ENCODE results near the gene RPL10. TPM values are rescaled to one million over a fixed set of nuclear protein-coding genes. Genes with fewer than 3 reads are reported as not detected.

The RPL10 gene
- total RNA-seq = 1,085 TPM

GRCh38 chrX:154397888-154398667, at the start of gene RPL10:
TSS of gene RPL10 (plus strand) at chrX:154398377. CDS start at chrX:154398520, 143 bp downstream.
- peak; percentile 77 for ATAC-seq
- peak; percentile 94 for DNase-seq (ENCODE audit: low spot score)

- no peak for DNase-seq (ENCODE audit: low spot score)
- no peak for ATAC-seq
These were observed 49.4 kb upstream of the RPL10 start for GRCh38 chrX:154348646-154349358.

DNA sequence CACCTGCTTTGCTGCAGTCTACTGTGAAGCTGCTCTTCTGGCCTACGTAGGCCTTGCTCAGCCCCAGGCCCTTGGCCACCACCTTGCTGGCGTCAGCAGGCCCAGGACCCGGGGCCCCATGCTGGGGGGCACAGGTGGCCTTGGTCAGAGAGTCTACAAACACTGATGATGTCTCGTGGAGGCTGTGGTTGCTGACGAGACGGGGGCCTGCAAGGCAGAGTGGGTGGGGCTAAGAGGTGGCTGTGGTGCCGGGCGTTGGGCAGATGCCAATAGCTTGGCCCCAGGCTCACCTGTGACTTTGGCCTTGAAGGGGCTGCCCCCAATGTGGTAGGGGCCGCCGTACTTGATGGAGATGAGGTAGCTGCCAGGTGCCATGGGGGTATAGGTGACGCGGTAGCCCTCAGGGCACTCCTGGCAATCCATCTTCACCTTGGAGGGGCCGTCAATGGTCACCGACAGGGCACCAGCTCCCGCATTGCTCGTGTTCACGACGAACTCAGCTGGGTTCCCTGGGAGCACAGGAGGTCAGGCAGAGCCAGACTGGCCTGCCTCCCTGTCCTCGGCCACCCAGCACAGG, 48.7 kb upstream of the RPL10 start:
- DNase-seq (ENCODE audit: low spot score) (no peak), ATAC-seq (no peak)

GRCh38 chrX:154349979-154350378, 48.2 kb upstream of the RPL10 start:
- DNase-seq (ENCODE audit: low spot score) (no peak), ATAC-seq (no peak)

GRCh38 chrX:154350429-154351182, 47.6 kb upstream of the RPL10 start:
- DNase-seq (ENCODE audit: low spot score) (no peak), ATAC-seq (peak; percentile 33)

DNA sequence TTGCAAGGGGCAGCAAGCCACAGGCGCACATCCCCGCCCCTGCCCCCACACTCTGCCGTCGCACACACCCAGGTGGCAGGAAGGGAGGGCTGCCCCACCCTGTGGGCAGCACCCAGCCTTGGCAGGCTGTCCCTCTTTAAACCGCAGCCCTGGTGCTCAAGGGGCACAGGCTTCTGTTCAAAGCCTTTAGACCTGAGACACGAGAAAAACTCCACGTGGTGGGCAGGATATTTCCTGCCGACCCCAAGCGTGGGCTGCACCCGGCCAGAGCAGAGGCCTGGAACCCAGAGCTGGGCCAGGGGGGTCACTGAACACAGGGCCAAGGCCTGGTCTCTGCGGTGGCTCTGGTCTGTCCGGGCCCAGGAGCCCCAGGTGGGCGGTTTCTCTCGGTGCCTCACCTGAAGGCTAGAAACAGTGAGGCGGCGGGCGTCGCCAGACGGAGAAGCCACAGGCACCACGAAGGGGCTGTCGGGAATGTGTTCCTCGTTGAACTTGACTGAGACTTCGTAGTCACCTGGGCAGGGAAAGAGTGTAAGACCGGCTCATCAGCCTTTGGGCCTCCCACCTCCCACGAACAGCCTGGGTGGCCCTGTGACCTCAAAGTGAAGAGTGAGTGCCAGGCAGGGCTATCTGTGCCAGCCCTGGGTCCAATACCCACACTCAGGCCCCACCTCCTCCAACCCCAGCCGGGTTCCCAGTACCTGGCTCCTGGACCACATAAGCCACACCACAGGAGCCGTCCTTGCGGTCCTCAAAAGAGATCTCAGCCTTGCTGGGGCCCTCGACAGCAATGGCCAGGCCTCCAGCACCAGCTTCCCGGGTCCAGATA, 46.8 kb upstream of the RPL10 start:
- no peak for DNase-seq (ENCODE audit: low spot score)
- peak; percentile 35 for ATAC-seq

DNA sequence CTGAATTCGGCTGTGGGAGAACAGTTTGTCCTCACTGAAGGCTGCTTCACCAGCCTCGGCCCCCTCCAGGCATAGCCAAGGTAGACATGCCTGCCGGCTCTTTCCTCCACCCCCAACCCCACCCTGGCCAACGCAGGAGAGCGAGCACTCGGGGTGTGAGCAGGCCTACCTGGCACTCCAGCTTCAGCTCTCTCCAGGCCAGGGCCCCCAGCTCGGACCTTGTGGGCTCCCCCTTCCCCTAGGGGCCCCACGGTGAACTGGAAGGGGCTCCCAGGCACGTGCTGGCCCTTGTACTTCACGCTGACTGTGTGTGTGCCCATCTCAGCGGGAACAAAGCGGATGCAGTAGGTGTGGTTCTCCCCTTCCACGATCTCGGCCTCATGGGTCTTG, 46.2 kb upstream of the RPL10 start:
- no peak for DNase-seq (ENCODE audit: low spot score)
- no peak for ATAC-seq

DNA sequence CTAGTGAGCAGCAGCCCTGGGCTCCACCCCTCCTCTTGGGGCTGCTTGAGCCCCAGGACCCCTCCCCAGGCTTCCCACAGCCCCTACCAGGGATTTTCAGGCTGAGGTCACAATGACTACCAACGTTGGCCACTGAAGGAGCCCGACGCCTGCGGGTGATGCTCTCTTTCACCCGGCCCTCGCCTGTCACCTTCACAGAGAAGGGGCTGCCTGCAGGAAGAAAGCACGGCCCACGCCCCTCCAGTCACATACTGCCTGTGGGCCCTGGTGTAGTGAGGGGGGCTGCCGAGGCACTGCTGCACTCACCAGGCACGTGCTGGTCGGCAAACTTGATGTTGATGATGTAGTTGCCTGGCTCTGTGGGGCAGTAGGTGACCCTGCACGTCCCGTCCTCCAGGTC, 45.7 kb upstream of the RPL10 start:
- ATAC-seq (no peak), DNase-seq (ENCODE audit: low spot score) (no peak)

DNA sequence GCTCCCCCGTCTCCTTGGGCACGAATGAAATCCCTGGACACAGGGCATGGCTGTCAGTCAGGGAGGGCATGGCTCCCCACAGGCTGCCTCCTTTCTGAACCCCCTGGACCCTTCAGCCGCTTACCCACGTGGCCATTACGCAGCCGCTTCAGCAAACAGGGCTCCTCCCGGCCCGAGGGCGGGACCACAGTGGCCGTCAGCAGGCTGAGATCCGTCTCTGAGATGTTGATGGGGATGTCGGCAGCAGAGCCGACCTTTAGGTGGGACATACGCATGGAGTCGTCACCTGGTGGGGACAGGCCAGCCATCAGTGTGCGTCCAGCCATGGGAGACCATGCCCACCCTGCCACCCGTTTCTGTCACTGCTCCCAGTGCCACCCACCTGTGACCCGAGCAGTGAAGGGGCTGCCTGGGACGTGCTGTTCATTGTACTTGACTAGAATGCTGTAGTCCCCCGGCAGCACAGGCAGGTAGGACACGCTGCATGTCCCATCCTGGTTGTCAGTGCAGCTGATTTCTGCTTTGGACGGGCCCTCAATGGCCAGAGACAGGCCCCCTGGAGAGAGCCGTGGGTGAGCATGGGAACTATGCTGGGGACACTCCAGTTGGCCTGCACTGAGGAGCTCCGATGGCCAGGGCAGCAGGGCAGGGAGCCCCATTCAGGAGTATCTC, 44.9 kb upstream of the RPL10 start:
- DNase-seq (ENCODE audit: low spot score) = no peak
- ATAC-seq = no peak

DNA sequence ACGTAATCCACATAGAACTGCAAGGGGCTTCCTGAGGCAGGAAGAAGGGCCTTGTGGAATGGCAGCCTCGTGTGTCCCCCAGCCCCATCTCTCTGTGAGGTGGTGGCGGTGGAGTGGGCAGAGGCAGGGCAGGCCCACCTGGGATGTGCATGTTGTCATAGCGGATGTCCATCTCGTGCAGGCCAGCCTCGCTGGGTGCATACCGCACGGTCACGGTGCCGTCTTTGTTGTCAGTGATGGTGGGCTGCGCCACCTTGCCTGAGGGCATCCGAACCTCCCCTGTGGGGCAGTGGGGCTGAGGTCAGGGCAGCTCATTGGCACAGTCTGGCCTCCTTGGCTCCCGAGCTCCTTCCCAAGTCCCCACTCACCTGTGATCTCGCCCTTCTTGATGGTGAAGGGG, 44.2 kb upstream of the RPL10 start:
- DNase-seq (ENCODE audit: low spot score) = no peak
- no peak for ATAC-seq

DNA sequence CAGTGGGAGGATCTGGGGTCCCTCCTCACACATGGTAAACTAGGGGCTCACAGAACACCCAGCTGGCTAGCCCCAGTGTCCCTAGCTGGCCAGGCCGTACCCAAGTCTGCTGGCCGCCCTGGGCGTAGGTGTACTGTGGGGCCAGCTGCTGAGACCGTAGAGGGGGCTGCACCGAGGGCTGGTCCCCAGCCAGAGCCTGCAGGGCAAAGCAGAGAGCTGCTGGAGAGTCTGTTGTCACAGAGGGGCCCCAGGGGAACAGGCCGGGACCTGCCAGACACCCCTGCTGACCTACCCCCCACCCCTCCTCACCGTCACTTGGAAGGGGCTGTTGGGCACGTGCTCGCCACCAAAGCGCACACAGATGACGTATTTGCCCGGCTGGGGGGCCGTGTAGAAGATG, 43.7 kb upstream of the RPL10 start:
- DNase-seq (ENCODE audit: low spot score) = no peak
- no peak for ATAC-seq

DNA sequence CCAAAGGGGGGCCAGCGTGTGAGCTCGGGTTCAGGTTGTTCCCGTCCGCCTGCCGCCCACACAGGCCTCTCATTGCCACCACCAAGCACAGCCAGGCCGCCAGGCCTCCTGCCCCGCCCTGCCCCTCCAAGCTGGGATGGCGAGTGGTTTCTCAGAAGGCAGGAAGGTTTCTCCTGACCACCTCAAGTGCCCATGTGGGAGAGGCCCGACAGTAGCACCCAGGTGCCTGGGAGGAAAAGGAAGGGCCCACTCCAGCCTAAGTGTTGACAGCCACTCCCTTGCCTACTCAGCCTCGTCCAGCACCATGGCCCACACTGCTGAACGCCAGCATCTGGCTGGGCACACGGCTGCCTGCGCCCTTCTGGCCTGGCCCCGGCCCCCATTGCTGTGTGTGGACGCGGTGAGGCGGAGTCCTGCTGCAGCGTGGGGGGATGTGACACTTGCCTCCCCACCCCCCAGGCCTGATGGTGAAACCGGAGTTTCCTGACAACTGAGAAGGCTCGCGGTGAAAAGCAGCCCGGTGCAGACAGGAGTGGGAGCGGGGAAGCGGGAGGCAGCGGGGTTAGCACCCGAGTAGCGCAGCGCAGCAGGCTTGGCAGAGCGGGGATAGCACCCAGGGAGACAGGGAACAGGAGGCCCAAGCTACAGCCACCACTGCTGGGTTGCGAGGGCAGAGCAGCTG, 42.9 kb upstream of the RPL10 start:
- ATAC-seq (no peak), DNase-seq (ENCODE audit: low spot score) (no peak)

DNA sequence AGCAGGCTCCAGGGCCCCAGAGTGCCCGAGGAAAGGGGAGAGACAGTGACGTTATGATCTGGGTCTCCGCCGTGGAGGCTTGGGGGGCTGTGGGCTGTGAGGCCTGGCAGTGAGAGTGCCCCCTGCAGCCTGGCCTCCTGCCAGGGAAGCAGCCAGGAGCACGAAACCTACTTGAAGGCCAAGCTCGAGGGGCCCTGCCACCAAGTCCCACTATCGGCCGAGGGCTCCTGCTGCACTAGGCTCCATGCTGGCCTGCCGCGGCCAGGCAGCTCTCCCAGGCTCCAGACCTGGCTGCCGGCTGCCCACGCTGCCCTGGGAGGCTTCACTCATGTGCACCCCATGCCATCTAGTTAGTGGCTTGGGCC, 42.4 kb upstream of the RPL10 start:
- DNase-seq (ENCODE audit: low spot score) = no peak
- no peak for ATAC-seq

DNA sequence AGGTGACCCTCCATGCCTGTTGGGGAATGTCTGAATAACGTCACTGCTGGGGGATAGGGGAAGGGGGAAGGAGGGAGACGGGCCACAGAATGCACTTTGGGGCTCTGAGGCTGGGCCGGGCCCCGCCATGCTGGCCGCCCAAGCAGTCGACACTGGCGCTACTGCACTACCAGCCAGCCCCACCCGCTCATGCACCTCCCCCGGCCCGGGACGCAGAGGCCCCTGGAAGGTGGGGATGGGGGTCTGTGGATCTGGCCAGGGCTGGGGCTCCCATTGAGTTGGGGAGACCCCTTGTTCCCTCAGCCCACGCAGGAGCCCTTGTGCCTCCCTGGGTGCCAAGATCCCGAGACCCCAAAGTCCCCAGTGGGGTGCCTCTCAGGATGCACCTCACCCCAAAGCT, 41.6 kb upstream of the RPL10 start:
- DNase-seq (ENCODE audit: low spot score) (no peak), ATAC-seq (no peak)

DNA sequence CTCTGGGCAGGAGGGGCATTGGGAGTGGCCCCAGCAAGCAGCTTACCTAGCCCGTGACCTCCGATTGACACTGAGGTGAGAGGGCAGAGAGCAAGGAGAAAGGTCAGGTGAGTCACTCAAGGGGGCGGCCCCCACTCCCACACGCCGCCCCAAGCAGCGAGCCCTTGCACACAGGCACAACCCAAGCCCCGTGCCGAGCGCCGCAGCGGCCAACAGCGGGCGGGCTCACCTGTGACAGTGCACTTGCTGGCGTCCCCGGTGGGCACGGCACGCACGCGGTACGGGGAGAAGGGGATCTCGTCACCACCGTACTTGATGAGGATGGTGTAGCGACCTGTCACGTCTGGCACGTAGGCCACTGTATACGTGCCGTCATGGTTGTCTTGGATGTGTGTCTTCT, 41.0 kb upstream of the RPL10 start:
- DNase-seq (ENCODE audit: low spot score) (no peak), ATAC-seq (no peak)

GRCh38 chrX:154358011-154358410, 40.2 kb upstream of the RPL10 start:
- ATAC-seq = no peak
- no peak for DNase-seq (ENCODE audit: low spot score)

DNA sequence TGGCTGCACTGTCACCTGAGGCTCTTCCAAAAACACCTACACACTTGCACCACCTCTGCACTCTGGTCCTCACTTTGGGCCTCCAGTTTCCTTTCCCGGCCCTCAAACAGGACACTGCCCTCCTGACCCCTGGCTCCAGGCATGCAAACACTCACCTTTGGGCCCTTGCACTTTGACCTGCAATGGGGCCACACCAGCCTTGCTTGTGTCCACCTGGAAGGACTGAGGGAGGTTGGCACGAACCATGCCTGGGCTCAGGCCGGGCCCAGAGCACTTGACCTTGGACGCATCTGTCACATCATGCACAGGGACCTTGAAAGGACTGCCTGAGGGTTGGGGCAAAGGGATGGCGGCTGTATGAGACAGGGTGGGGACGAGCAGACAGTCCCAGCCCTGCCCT, 39.3 kb upstream of the RPL10 start:
- ATAC-seq = peak; percentile 90
- DNase-seq (ENCODE audit: low spot score) = peak; percentile 86

- DNase-seq (ENCODE audit: low spot score) (no peak), ATAC-seq (no peak)
These were observed 38.6 kb upstream of the RPL10 start for GRCh38 chrX:154359362-154360154.

Data from left lobe of liver (tissue), 2 donors.